Brain microvascular endothelial cell (primary cell): ENCODE measurements around the gene PDZRN4.

ENCODE experiments used
- DNase-seq: peaks from one replicate; pipeline ENCODE4 v3.0.0-alpha.2; 2020
- H3K27ac ChIP-seq: fragments of 250-450 bp; sonication (Bioruptor Pico); 2 replicates; pipeline ENCODE4 v1.5.1; 2020; ENCODE audit warnings: mild to moderate bottlenecking, moderate library complexity
- H3K27me3 ChIP-seq: fragments of 250-450 bp; sonication (Bioruptor Pico); replicated peaks from 2 replicates; pipeline ENCODE4 v1.5.1; 2020; ENCODE audit warnings: mild to moderate bottlenecking
- H3K36me3 ChIP-seq: fragments of 250-450 bp; sonication (Bioruptor Pico); replicated peaks from 2 replicates; pipeline ENCODE4 v1.5.1; 2020; ENCODE audit warnings: mild to moderate bottlenecking
- H3K4me3 ChIP-seq: 2 replicates; pipeline ENCODE4 v1.5.1; 2011; ENCODE audit warnings: low read depth, mild to moderate bottlenecking, control low read depth, low read length, moderate library complexity
- CTCF ChIP-seq: IDR thresholded peaks from 2 replicates; pipeline ENCODE4 v1.5.1; 2011; ENCODE audit warnings: low read depth, mild to moderate bottlenecking, moderate library complexity, low read length, control low read depth, inconsistent platforms; ENCODE audit errors: missing control alignments
- in situ Hi-C: cut with HindIII; loops from 2 replicates; pipeline ENCODE4 v1.10.0; 2017; ENCODE audit warnings: low sequenced_read_pairs, low pct_ligation_motif_present

Gene PDZRN4

GRCh38 chr12:41188058-41188840 is at the start of gene PDZRN4:
PDZRN4 (plus strand) TSS chr12:41188320.
- H3K4me3 ChIP-seq = peak within 1 kb of the TSS; percentile 18
- H3K36me3 ChIP-seq = no peaks in the 10 kb centered on the region
- no peak within 1 kb of the TSS for H3K27ac ChIP-seq
- peaks cover 30% of the 10 kb centered on the region for H3K27me3 ChIP-seq
- in situ Hi-C loops = no loop called here
- no peak for DNase-seq
- no peak for TF ChIP-seq CTCF

DNA sequence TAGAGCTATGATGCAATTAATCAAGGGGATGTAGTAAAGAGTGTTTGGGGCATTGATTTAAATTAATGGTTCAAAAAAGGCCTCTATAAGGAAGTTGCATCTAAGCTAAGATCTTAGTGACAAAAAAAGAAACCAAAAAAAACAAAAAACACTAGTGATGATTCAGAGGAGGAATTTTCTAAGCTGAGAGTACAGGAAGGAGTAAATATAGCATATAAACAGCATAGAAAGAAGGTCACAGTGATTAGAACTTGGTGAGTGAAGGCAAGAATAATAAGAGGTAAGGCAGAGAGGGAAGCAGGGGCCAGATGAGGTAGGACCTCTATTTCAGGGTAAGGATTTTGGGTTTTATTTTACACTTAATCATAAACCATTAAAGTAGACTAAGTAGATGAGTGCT is 48.0 kb upstream of the PDZRN4 start:
- in situ Hi-C loops = no loop called here
- H3K4me3 ChIP-seq = no peak overlapping the region
- DNase-seq = no peak
- TF ChIP-seq CTCF = no peak
- no peak overlapping the region for H3K27ac ChIP-seq
- H3K27me3 ChIP-seq = no peaks in the 10 kb centered on the region
- H3K36me3 ChIP-seq = no peaks in the 10 kb centered on the region

DNA sequence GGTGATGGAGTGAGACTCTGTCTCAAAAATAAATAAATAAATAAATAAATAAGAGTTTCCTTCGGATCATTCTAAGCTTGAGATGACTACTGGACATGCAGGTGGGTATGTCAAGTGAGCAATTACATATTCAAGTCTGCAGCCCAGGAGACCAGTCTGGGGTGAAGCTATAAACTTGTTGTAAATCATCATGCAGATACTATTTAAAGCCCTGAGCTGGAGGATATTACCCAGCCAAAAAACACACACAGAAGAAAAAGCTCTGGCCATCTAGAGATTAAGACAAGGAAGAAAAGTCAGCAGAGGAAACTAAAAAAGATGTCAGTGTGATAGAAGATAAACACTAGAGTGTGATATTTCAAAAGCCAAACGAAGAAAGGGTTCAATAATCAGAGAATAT is 47.0 kb upstream of the PDZRN4 start:
- H3K4me3 ChIP-seq = no peak overlapping the region
- TF ChIP-seq CTCF = no peak
- in situ Hi-C loops = no loop called here
- no peak overlapping the region for H3K27ac ChIP-seq
- no peaks in the 10 kb centered on the region for H3K36me3 ChIP-seq
- DNase-seq = no peak
- H3K27me3 ChIP-seq = no peaks in the 10 kb centered on the region

DNA sequence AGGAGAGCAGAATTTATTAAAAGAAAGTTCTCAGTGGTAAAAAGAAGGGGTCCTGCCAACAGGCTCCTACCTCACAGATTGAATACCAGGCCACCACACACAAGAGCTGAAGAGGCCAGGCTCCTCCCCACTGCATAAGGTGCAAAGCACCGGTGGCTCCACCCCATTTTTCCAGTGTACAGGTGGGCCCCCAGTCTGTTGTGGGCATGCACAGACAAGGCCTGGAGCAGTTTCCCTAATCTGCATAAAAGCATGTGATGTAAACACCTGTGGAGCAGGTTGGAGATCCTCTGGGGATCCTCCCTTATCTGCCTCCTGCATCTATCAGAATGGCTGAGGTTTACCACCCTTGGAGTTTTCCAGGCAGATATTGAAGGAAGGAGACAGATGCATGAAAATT is 45.7 kb upstream of the PDZRN4 start:
- no peak for TF ChIP-seq CTCF
- Histone ChIP-seq H3K36me3 (no peaks in the 10 kb centered on the region), H3K4me3 (no peak overlapping the region), H3K27me3 (no peaks in the 10 kb centered on the region), H3K27ac (no peak overlapping the region)
- DNase-seq = no peak
- in situ Hi-C loops = no loop called here

GRCh38 chr12:41151793-41152192 is 36.3 kb upstream of the PDZRN4 start:
- in situ Hi-C loops = no loop called here
- DNase-seq = peak; percentile 6
- Histone ChIP-seq H3K27ac (no peak overlapping the region), H3K36me3 (no peaks in the 10 kb centered on the region), H3K27me3 (no peaks in the 10 kb centered on the region), H3K4me3 (no peak overlapping the region)
- TF ChIP-seq CTCF = no peak

DNA sequence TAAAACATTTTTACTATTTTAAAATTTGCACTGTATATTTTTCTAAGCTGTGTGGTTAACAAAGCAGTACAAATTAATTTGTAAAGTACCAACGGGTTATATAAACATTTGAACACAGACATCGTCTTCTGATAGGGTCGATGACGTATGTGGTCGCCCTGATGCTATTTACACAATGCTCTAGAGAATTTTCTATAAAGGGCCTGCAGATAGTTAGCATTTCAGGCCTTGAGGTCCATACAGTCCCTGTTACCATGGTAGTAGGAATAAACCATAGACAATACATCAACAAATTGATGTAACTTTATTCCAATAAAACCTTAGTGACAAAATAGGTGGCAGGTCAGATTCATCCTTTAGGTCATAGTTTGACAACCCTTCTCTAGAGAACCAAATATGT is 25.7 kb upstream of the PDZRN4 start:
- in situ Hi-C loops = no loop called here
- DNase-seq = peak; percentile 34
- no peaks in the 10 kb centered on the region for H3K27me3 ChIP-seq
- no peak overlapping the region for H3K4me3 ChIP-seq
- no peak overlapping the region for H3K27ac ChIP-seq
- no peaks in the 10 kb centered on the region for H3K36me3 ChIP-seq
- TF ChIP-seq CTCF = no peak
